K562 (cell line): ENCODE data around the gene PPDPF. TPM values are rescaled to one million over a fixed set of nuclear protein-coding genes. Genes with fewer than 3 reads are reported as not detected.

Experiments used
- BRCA1 ChIP-seq, 2 experiments: fragments of 450-650 bp in 1 of 2; sonication (generic) in 1 of 2; formaldehyde crosslinking in 1 of 2; IDR thresholded peaks; 2 replicates each; pipeline versions ENCODE4 v1.5.0 to v1.6.1; 2017 to 2020; ENCODE audit warnings: mild to moderate bottlenecking in 1 of 2, missing genetic modification reagents in 1 of 2
- ETS1 ChIP-seq: conservative IDR thresholded peaks from 2 replicates; pipeline ENCODE4 v1.6.1; 2011; ENCODE audit warnings: low read depth, mild to moderate bottlenecking, low read length; ENCODE audit not compliant: control insufficient read depth
- FUS ChIP-seq: fragments of 200-400 bp; formaldehyde crosslinking; optimal IDR thresholded peaks from 2 replicates; pipeline ENCODE3; 2017; ENCODE audit warnings: low read depth, low read length
- GTF2E2 ChIP-seq: fragments of 200-800 bp; sonication (Bioruptor generic); IDR thresholded peaks from 2 replicates; pipeline ENCODE4 v1.6.1; 2016; ENCODE audit warnings: missing genetic modification characterization, missing compliant biosample characterization
- SMARCA5 ChIP-seq: fragments of 450-650 bp; IDR thresholded peaks from 2 replicates; pipeline ENCODE4 v1.6.1; 2016
- SP1 ChIP-seq: sonication (generic); formaldehyde crosslinking; IDR thresholded peaks from 2 replicates; pipeline ENCODE4 v1.8.1; 2022; ENCODE audit warnings: mild to moderate bottlenecking, missing genetic modification reagents
- SPI1 ChIP-seq: IDR thresholded peaks from 2 replicates; pipeline ENCODE4 v1.6.1; 2011; ENCODE audit warnings: low read depth, low read length, control low read depth, borderline replicate concordance
- ZNF217 ChIP-seq: sonication (generic); formaldehyde crosslinking; IDR thresholded peaks from 2 replicates; pipeline ENCODE4 v1.8.0; 2022; ENCODE audit warnings: mild to moderate bottlenecking, missing genetic modification reagents
- ZNF316 ChIP-seq: fragments of 450-650 bp; IDR thresholded peaks from 2 replicates; pipeline ENCODE4 v1.6.1; 2016
- ZNF57 ChIP-seq: fragments of 450-650 bp; formaldehyde crosslinking; IDR thresholded peaks from 2 replicates; pipeline ENCODE4 v1.4.0; 2020; ENCODE audit warnings: mild to moderate bottlenecking, moderate library complexity
- polyA plus RNA-seq, 8 experiments: library from polyadenylated mRNA; depleted of rRNA in 4 of 8; stranded (reverse) in 5 of 8; unstranded in 3 of 8; fragments of >200 nt; fragmentation: Nextera tagmentation in 2 of 8; fragmentation: Illumina TruSeq in 1 of 8; extraction: Ambion mirVana in 2 of 8; extraction: Trizol in 1 of 8; gene quantifications; 2 replicates each; pipeline versions ENCODE4 v1.2.1 to v1.2.3, GENCODE V29; 2011 to 2014; ENCODE audit warnings: inconsistent platforms in 1 of 8, missing spikeins in 1 of 8
- total RNA-seq, 7 experiments: library from RNA; depleted of rRNA in 6 of 7; stranded (reverse); fragments of >200 nt in 6 of 7; fragmentation: Illumina TruSeq in 2 of 7; extraction: Trizol in 2 of 7; gene quantifications; 2 replicates each; pipeline versions ENCODE4 v1.2.1 to v1.2.3, GENCODE V29; 2011 to 2021; ENCODE audit warnings: low replicate concordance in 1 of 7
- TF ChIP-seq, protein P1 (sequence below), 2 experiments: fragments of 450-650 bp; formaldehyde crosslinking in 1 of 2; IDR thresholded peaks; 2 replicates each; pipeline versions ENCODE4 v1.4.0 to v1.6.1; 2014 to 2020; ENCODE audit warnings: mild to moderate bottlenecking in 2 of 2, borderline replicate concordance in 1 of 2, low read depth in 1 of 2
- TF ChIP-seq, protein P2 (sequence below): fragments of 450-650 bp; formaldehyde crosslinking; IDR thresholded peaks from 2 replicates; pipeline ENCODE4 v1.4.0; 2020; ENCODE audit warnings: mild to moderate bottlenecking, moderate library complexity
- TF ChIP-seq, protein P3 (sequence below): fragments of 450-650 bp; IDR thresholded peaks from 2 replicates; pipeline ENCODE4 v1.6.1; 2016

Gene PPDPF
- total and polyA plus RNA-seq, 9 of the 15 experiments (the other 6 are each of a cell fraction or from before 2014, with no cell fraction given) = 0.77 to 233 (median 10.5) TPM

- TF ChIP-seq BRCA1 (IDR thresholded peaks at IDR 0.05) = no peak
- no peak for TF ChIP-seq BRCA1 (CRISPR knock-in tag; IDR thresholded peaks at IDR 0.05)
- TF ChIP-seq SP1 (CRISPR knock-in tag) = no peak
- TF ChIP-seq, protein P1, sequence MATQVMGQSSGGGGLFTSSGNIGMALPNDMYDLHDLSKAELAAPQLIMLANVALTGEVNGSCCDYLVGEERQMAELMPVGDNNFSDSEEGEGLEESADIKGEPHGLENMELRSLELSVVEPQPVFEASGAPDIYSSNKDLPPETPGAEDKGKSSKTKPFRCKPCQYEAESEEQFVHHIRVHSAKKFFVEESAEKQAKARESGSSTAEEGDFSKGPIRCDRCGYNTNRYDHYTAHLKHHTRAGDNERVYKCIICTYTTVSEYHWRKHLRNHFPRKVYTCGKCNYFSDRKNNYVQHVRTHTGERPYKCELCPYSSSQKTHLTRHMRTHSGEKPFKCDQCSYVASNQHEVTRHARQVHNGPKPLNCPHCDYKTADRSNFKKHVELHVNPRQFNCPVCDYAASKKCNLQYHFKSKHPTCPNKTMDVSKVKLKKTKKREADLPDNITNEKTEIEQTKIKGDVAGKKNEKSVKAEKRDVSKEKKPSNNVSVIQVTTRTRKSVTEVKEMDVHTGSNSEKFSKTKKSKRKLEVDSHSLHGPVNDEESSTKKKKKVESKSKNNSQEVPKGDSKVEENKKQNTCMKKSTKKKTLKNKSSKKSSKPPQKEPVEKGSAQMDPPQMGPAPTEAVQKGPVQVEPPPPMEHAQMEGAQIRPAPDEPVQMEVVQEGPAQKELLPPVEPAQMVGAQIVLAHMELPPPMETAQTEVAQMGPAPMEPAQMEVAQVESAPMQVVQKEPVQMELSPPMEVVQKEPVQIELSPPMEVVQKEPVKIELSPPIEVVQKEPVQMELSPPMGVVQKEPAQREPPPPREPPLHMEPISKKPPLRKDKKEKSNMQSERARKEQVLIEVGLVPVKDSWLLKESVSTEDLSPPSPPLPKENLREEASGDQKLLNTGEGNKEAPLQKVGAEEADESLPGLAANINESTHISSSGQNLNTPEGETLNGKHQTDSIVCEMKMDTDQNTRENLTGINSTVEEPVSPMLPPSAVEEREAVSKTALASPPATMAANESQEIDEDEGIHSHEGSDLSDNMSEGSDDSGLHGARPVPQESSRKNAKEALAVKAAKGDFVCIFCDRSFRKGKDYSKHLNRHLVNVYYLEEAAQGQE (IDR thresholded peaks at IDR 0.05; ENCODE audit: borderline replicate concordance) = no peak
- TF ChIP-seq, protein P1 (CRISPR knock-in tag; IDR thresholded peaks at IDR 0.05; ENCODE audit: low read depth) = no peak
- TF ChIP-seq SPI1 = no peak
- TF ChIP-seq FUS = no peak
- TF ChIP-seq ZNF57 (CRISPR knock-in tag) = no peak
- TF ChIP-seq ETS1 = no peak
- no peak for TF ChIP-seq GTF2E2 (tag)
- TF ChIP-seq, protein P2, sequence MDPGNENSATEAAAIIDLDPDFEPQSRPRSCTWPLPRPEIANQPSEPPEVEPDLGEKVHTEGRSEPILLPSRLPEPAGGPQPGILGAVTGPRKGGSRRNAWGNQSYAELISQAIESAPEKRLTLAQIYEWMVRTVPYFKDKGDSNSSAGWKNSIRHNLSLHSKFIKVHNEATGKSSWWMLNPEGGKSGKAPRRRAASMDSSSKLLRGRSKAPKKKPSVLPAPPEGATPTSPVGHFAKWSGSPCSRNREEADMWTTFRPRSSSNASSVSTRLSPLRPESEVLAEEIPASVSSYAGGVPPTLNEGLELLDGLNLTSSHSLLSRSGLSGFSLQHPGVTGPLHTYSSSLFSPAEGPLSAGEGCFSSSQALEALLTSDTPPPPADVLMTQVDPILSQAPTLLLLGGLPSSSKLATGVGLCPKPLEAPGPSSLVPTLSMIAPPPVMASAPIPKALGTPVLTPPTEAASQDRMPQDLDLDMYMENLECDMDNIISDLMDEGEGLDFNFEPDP (CRISPR knock-in tag) = no peak
- TF ChIP-seq, protein P3, sequence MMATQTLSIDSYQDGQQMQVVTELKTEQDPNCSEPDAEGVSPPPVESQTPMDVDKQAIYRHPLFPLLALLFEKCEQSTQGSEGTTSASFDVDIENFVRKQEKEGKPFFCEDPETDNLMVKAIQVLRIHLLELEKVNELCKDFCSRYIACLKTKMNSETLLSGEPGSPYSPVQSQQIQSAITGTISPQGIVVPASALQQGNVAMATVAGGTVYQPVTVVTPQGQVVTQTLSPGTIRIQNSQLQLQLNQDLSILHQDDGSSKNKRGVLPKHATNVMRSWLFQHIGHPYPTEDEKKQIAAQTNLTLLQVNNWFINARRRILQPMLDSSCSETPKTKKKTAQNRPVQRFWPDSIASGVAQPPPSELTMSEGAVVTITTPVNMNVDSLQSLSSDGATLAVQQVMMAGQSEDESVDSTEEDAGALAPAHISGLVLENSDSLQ = no peak
- TF ChIP-seq ZNF316 = no peak
- no peak for TF ChIP-seq SMARCA5
- no peak for TF ChIP-seq ZNF217 (CRISPR knock-in tag)
Observed at GRCh38 chr20:63505723-63506122, 14.8 kb upstream of the PPDPF start (continued).
